Renal cortex interstitium (tissue), 11 donors: ENCODE data around the gene ZBTB22. TPM values are rescaled to one million over a fixed set of nuclear protein-coding genes. Genes with fewer than 3 reads are reported as not detected.
A peak's percentile ranks its signal among the peaks of the same experiment; 100 is the strongest.
"Not testable (repeated sequence)": the region's sequence is repeated elsewhere in the genome, so short reads cannot be mapped to it uniquely, and the experiment has no call there.

Experiments
- DNase-seq, 11 donors: peaks; one replicate each; pipeline ENCODE4 v3.0.0-alpha.2; 2013; ENCODE audit warnings: low read depth in 9 of 11, low spot score in 4 of 11; ENCODE audit errors: extremely low read depth in 1 of 11
- polyA plus RNA-seq, 3 donors: library from polyadenylated mRNA; unstranded; fragments of 120-200 nt; gene quantifications; one replicate each; pipeline ENCODE4 v1.2.1, GENCODE V29; 2013; ENCODE audit not compliant: insufficient read length in 3 of 3

The ZBTB22 gene
- polyA plus RNA-seq, 3 donors, result 19.8 to 28.3 (median 23.2) TPM

- no peak for DNase-seq
Measured at GRCh38 chr6:33290459-33290858, 27.1 kb downstream of the ZBTB22 start.

DNA sequence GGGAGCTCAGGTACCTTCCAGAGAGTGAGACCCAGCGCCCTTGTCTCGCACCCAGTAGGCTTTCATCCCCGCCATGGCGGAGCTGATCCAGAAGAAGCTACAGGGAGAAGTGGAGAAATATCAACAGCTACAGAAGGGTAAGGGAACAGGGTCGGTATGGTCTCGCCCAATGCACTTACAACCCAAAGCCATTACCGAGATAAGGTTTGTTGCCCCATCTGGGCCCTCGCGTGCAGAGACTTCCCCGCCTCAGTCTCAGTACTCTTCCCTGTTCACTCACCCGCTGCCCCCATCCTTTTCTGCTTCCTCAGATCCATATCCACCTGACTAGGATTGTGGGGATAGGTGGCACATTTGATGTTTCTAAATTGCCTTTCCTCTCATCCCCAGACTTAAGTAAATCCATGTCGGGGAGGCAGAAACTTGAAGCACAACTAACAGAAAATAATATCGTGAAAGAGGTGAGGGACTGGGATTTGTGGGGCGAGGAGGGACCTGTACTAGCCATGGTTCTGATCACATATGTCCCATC, 27.7 kb downstream of the ZBTB22 start:
- DNase-seq, result no peak

DNA sequence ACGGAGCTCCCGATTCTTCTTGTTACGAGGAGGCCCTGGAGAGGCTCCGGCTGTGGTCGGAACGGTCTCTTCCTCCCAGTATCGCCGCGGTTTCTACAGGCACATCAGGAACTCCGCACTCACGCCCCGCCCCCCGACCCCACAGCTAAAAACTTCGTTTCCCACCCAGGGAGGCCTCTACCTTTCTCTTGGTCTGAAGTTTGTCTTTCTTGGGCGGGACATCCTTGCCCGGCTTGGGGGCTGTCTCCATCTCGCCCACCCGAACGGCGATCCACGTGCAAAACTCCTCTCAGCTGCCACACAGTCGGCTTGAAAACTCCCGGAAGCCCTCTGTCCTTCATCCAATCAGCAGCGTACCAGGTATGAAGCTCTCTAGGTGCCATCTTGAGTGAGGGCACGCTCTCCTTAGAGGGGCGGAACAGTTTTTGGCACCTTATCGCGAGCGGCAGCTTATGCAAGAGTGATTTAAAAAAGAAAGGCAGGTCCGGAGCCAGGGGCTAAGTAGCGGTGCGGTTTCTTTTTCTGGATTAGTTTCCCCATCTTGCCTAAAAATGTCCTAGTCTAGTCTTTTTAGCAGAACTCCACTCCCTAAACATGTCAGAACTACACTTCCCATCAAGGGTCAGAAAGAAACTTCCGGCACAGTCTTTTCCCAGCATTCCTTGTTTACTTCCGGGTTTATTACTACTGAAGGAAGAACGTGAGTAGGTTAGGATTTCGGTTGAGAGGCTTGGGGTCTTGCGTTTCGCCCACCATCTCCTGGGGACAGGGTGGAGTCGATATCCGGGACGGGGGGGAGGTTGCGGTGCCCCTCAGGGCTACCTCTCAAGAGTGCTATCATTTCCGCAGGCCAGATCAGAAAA, 28.4 kb downstream of the ZBTB22 start, which contains the start of the genes PFDN6 and WDR46:
Gene PFDN6 (plus strand): TSS at position 681 of the 863 bp plus-strand sequence. CDS start 256 bp downstream, outside the sequence.
Gene WDR46 (minus strand): TSS at position 319 of the 863 bp plus-strand sequence. CDS start 69 bp downstream, at position 250.
- peak in 9 of 11 donors; percentile 77 to 93 (median 88) for DNase-seq

GRCh38 chr6:33288141-33288920, 29.2 kb downstream of the ZBTB22 start:
- DNase-seq, result no peak

GRCh38 chr6:33286946-33287914, 30.3 kb downstream of the ZBTB22 start:
- no peak for DNase-seq

DNA sequence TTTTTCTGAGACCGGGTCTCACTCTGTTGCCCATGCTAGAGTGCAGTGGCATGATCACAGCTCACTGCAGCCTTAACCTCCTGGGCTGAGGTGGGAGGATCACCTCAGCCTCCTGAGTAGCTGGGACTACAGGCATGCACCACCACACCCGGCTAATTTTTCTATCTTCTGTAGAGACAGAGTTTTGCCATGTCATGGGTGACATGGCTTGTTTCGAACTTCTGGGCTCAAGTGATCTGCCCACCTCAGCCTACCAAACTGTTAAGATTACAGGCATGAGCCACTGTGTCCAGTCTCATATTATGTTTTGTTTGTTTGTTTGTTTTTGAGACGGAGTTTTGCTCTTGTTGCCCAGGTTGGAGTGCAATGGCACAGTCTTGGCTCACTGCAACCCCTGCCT, 32.3 kb downstream of the ZBTB22 start:
- not testable (repeated sequence) for DNase-seq

- DNase-seq, result no peak
Measured at GRCh38 chr6:33280539-33280938, 37.0 kb downstream of the ZBTB22 start.

DNA sequence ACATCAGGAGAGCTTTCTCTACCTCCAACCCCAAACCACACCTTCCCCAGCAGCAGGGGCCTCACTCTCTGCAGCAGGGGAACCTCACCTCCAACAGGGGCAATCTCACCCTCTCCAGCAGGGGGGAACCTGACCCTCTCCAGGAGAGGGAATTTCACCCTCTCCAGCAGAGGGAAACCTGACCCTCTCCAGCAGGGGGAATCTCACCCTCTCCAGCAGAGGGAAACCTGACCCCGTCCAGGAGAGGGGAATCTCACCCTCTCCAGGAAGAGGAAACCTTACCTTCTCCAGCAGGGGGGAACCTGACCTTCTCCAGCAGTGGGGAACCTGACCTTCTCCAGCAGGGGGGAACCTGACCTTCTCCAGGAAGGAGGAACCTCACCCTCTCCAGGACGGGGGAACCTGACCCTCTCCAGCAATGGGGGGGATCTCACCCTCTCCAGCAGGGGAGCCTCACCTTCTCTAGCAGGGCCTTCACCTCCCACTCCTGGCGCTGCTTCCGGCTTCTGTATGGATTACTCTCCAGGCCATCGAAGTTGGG, 37.5 kb downstream of the ZBTB22 start:
- DNase-seq, result peak in 1 of 11 donors; percentile 28

- no peak for DNase-seq
Measured at GRCh38 chr6:33279257-33279695, 38.3 kb downstream of the ZBTB22 start.

- DNase-seq, result no peak
Measured at GRCh38 chr6:33278810-33279209, 38.7 kb downstream of the ZBTB22 start.

GRCh38 chr6:33278392-33278741, 39.2 kb downstream of the ZBTB22 start:
- DNase-seq, result no peak

DNA sequence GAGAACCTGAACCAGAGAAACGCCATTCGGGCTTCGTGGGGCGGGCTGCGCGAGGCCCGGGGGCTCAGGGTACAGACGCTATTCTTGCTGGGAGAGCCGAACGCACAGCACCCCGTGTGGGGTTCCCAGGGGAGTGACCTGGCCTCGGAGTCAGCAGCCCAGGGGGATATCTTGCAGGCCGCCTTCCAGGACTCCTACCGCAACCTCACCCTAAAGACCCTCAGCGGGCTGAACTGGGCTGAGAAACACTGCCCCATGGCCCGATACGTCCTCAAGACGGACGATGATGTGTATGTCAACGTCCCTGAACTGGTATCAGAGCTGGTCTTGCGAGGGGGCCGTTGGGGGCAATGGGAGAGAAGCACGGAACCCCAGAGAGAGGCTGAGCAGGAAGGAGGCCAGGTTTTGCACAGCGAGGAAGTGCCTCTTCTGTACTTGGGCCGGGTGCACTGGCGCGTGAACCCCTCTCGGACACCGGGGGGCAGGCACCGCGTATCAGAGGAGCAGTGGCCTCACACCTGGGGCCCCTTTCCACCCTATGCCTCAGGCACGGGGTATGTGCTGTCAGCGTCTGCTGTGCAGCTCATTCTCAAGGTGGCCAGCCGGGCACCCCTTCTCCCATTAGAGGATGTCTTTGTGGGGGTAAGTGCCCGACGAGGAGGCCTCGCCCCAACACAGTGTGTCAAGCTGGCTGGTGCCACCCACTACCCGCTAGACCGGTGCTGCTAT, 39.7 kb downstream of the ZBTB22 start:
- no peak for DNase-seq

DNA sequence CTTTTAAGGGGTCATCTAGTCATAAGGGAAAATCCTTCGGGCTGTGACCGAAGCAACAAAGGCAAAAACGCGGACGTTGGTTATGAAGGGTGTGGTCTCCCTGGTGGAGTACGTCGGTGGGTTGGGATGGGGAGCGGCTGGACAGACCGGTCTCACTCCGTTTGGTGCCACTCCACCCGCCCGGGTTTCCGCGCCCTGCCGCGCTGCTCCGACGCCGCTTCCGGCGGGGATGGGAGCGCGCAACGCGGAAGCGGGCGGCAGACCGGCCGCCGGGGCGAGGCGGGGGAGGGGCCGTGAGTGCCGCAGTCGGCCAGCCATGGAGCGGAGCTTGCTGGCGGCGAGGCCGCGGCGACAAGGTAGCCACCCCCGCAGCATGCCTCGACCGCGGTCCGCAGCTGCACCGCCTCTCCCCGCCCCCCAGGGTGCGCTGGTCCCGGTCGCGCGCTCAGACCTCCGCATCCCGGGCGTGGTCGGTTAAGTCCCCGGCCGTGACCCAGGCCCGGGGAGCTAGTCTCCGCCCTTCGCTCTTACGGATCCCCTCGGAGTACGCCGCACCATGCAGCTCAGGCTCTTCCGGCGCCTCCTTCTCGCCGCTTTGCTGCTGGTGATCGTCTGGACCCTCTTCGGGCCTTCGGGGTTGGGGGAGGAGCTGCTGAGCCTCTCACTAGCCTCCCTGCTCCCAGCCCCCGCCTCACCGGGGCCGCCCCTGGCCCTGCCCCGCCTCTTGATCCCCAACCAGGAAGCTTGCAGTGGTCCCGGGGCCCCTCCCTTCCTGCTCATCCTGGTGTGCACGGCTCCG, 40.5 kb downstream of the ZBTB22 start, which contains the start of gene B3GALT4:
Gene B3GALT4 (plus strand): TSS at position 260 of the 799 bp plus-strand sequence. CDS start 297 bp downstream, at position 557.
- DNase-seq, result peak in 5 of 11 donors; percentile 30 to 78 (median 58)

GRCh38 chr6:33276581-33276863, 41.0 kb downstream of the ZBTB22 start:
- DNase-seq, result no peak

- not testable (repeated sequence) for DNase-seq
Measured at GRCh38 chr6:33275795-33276580, 41.6 kb downstream of the ZBTB22 start.
